Right lobe of liver (tissue), 6 donors: ENCODE measurements around the gene FLRT1. TPM values are rescaled to one million over a fixed set of nuclear protein-coding genes. Genes with fewer than 3 reads are reported as not detected.
A peak's percentile ranks its signal among the peaks of the same experiment; 100 is the strongest.

Experiments used
- ATAC-seq, 4 donors: fragments of 200-7000 bp; cut with Tn5 transposase; one replicate each; pipeline ENCODE4 v1.9.1; 2020; ENCODE audit warnings: mild to moderate bottlenecking in 4 of 4, moderate library complexity in 4 of 4
- DNase-seq, 3 donors: peaks; one replicate each; pipeline ENCODE4 v3.0.0-alpha.2; 2020
- H3K27ac ChIP-seq, 3 donors: fragments of 200-600 bp; one replicate each; pipeline ENCODE4 v1.8.0; 2022
- H3K27me3 ChIP-seq, 2 donors: fragments of 200-600 bp; one replicate each; pipeline ENCODE4 v1.8.0; 2022
- H3K36me3 ChIP-seq, 4 donors: fragments of 200-600 bp; sonication (generic) in 1 of 4; one replicate each; pipeline versions ENCODE4 v1.5.1 to v1.8.0; 2017 to 2022; ENCODE audit warnings: control low read depth in 1 of 4
- H3K4me1 ChIP-seq, 4 donors: fragments of 200-600 bp; sonication (generic) in 1 of 4; one replicate each; pipeline versions ENCODE4 v1.5.1 to v1.8.0; 2017 to 2022; ENCODE audit warnings: control low read depth in 1 of 4
- H3K4me3 ChIP-seq, 3 donors: fragments of 200-600 bp; one replicate each; pipeline ENCODE4 v1.8.0; 2022
- H3K9me3 ChIP-seq, 4 donors: fragments of 200-600 bp; sonication (generic) in 1 of 4; one replicate each; pipeline versions ENCODE4 v1.5.1 to v1.8.0; 2017 to 2022; ENCODE audit warnings: control low read depth in 1 of 4
- POLR2A ChIP-seq: fragments of 450-650 bp; IDR thresholded peaks from one replicate; pipeline ENCODE4 v1.6.1; 2017; ENCODE audit warnings: antibody characterized with exemption, mild to moderate bottlenecking
- WGBS: methylation state at CpG from one replicate; pipeline ENCODE4 v1.1.6; 2018; ENCODE audit warnings: low coverage, low lambda C conversion rate; ENCODE audit not compliant: insufficient coverage; ENCODE audit errors: missing lambda C conversion rate; 5-methylcytosine and 5-hydroxymethylcytosine counted together
- intact Hi-C, 2 donors: fragments of 100-400 bp; cut with DNase I; formaldehyde crosslinking; loops; one replicate each; pipeline versions ENCODE4 v1.11.2 to v1.14.1; 2022
- total RNA-seq, 6 experiments: library from RNA; depleted of rRNA in 2 of 6; stranded (reverse); fragments of >200 nt in 2 of 6; fragmentation: NEBNext Ultra II Directional in 3 of 6; extraction: Animal tissue kit (Norgen Biotek cat#: 25700) in 3 of 6; gene quantifications; one replicate each; pipeline versions ENCODE4 v1.1.0 to v1.2.4, GENCODE V29; 2016 to 2023
- TF ChIP-seq, protein P1 (sequence below), 4 donors: fragments of 200-600 bp in 3 of 4; fragments of 450-650 bp in 1 of 4; IDR thresholded peaks; one replicate each; pipeline versions ENCODE4 v1.5.1 to v1.8.0; 2016 to 2022; ENCODE audit warnings: antibody characterized with exemption in 4 of 4, mild to moderate bottlenecking in 2 of 4
- donor health status: DM: no; HTN: yes; CAD: no.
- donor health status: DM: no; HTN: no; CAD: no.
- donor health status: DM: no; HTN: no; CAD: no.
- donor health status: DM: no; HTN: yes; CAD: no.
- donor health status: DM: no; HTN: yes; CAD: no.

The FLRT1 gene
- total RNA-seq, 6 experiments from 2014 or later, result 0.12 TPM; not detected in 5

DNA sequence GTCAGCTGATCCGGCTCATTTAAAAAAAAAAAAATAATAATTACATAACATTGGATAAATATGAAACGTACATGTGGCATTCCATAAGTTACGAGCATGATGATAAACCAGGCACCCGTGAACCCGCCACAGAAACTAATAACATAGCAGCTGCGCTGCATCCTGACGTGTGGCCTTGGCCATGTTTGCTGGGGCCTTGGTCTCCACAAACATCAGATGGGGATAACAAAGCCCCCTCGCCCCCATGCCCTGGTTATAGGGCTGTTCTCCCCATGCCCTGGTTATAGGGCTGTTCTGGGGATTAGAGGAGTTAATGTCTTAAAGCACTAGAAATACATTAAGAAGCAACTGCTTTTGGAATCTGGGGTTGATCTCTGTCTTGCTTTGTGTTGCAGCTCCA, 36.7 kb downstream of the FLRT1 start:
- TF ChIP-seq POLR2A, result no peak
- TF ChIP-seq, protein P1, sequence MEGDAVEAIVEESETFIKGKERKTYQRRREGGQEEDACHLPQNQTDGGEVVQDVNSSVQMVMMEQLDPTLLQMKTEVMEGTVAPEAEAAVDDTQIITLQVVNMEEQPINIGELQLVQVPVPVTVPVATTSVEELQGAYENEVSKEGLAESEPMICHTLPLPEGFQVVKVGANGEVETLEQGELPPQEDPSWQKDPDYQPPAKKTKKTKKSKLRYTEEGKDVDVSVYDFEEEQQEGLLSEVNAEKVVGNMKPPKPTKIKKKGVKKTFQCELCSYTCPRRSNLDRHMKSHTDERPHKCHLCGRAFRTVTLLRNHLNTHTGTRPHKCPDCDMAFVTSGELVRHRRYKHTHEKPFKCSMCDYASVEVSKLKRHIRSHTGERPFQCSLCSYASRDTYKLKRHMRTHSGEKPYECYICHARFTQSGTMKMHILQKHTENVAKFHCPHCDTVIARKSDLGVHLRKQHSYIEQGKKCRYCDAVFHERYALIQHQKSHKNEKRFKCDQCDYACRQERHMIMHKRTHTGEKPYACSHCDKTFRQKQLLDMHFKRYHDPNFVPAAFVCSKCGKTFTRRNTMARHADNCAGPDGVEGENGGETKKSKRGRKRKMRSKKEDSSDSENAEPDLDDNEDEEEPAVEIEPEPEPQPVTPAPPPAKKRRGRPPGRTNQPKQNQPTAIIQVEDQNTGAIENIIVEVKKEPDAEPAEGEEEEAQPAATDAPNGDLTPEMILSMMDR (IDR thresholded peaks at IDR 0.05), result no peak
- no peak for ATAC-seq
- DNase-seq, result no peak
- no peaks in the 10 kb centered on the region for H3K27me3 ChIP-seq
- intact Hi-C loops, result no loop called here
- no peaks in the 10 kb centered on the region for H3K36me3 ChIP-seq
- H3K9me3 ChIP-seq, result no peaks in the 10 kb centered on the region
- no peak overlapping the region for H3K27ac ChIP-seq
- H3K4me3 ChIP-seq, result no peak overlapping the region
- no peaks in the 10 kb centered on the region for H3K4me1 ChIP-seq
- 82% methylated on average over 6 of the region's 8 CpGs for WGBS

- Histone ChIP-seq H3K4me1 (no peaks in the 10 kb centered on the region), H3K27ac (no peak overlapping the region), H3K27me3 (no peaks in the 10 kb centered on the region), H3K4me3 (no peak overlapping the region), H3K36me3 (no peaks in the 10 kb centered on the region), H3K9me3 (no peaks in the 10 kb centered on the region)
- intact Hi-C loops, result no loop called here
- WGBS, result 67% methylated on average over 3 of the region's 9 CpGs
- TF ChIP-seq, protein P1 (IDR thresholded peaks at IDR 0.05), result no peak
- no peak for TF ChIP-seq POLR2A
- DNase-seq (no peak), ATAC-seq (no peak)
Measured at GRCh38 chr11:64072871-64073270, 37.1 kb downstream of the FLRT1 start.

DNA sequence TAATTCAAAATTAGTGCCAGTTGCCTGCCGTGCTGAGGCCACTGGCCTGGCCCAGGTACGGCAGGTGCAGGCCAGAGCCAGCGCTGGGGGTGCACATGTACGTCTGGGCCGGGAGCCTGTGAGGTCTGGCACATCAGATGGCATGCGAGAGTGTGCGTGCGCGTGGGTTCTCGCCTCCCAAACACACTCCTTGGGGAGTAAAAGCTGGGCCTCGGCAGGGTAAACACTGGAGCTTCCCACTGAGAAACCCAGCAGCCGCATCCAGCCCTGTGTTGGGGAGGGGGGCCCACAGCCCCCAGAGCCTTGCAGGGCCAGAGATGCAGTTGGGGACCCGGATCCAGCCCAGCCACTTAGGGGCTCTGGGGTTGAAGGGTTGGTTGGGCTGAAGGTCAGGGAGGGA, 37.8 kb downstream of the FLRT1 start:
- TF ChIP-seq POLR2A, result no peak
- TF ChIP-seq, protein P1 (IDR thresholded peaks at IDR 0.05), result no peak
- Histone ChIP-seq H3K27ac (no peak overlapping the region), H3K36me3 (no peaks in the 10 kb centered on the region), H3K4me3 (no peak overlapping the region), H3K9me3 (no peaks in the 10 kb centered on the region), H3K27me3 (no peaks in the 10 kb centered on the region), H3K4me1 (no peaks in the 10 kb centered on the region)
- ATAC-seq, result no peak
- intact Hi-C loops, result no loop called here
- no peak for DNase-seq
- WGBS, result 94% methylated on average over 6 of the region's 13 CpGs

- ATAC-seq (peak in 1 of 4 donors; percentile 50), DNase-seq (no peak)
- Histone ChIP-seq H3K4me3 (no peak overlapping the region), H3K4me1 (no peaks in the 10 kb centered on the region), H3K27me3 (no peaks in the 10 kb centered on the region), H3K9me3 (no peaks in the 10 kb centered on the region), H3K36me3 (no peaks in the 10 kb centered on the region), H3K27ac (no peak overlapping the region)
- intact Hi-C loops, result no loop called here
- WGBS, result 72% methylated on average over 8 of the region's 10 CpGs
- no peak for TF ChIP-seq POLR2A
- TF ChIP-seq, protein P1 (IDR thresholded peaks at IDR 0.05), result no peak
Measured at GRCh38 chr11:64074239-64074638, 38.5 kb downstream of the FLRT1 start.

GRCh38 chr11:64076758-64077157, 41.0 kb downstream of the FLRT1 start:
- intact Hi-C loops, result no loop called here
- H3K36me3 ChIP-seq, result no peaks in the 10 kb centered on the region
- H3K4me3 ChIP-seq, result no peak overlapping the region
- TF ChIP-seq POLR2A, result no peak
- TF ChIP-seq, protein P1 (IDR thresholded peaks at IDR 0.05), result no peak
- no peak overlapping the region for H3K27ac ChIP-seq
- no peaks in the 10 kb centered on the region for H3K27me3 ChIP-seq
- ATAC-seq (no peak), DNase-seq (no peak)
- H3K4me1 ChIP-seq, result no peaks in the 10 kb centered on the region
- 82% methylated on average over 5 of the region's 8 CpGs for WGBS
- H3K9me3 ChIP-seq, result no peaks in the 10 kb centered on the region
